Uterus (tissue), 4 donors: ENCODE results near the gene LRCOL1. TPM values are rescaled to one million over a fixed set of nuclear protein-coding genes. Genes with fewer than 3 reads are reported as not detected.

Experiments
- DNase-seq, 2 donors: peaks; one replicate each; pipeline ENCODE4 v3.0.0-alpha.2; 2019 to 2020
- H3K27ac ChIP-seq, 2 donors: fragments of 200-600 bp; sonication (generic); 1 replicate in 1 of 2; 2 replicates in 1 of 2; pipeline ENCODE4 v1.5.1; 2016 to 2018
- H3K27me3 ChIP-seq, 2 donors: fragments of 200-600 bp; sonication (generic); one replicate each; pipeline ENCODE4 v1.5.1; 2018 to 2019; ENCODE audit warnings: control low read depth in 1 of 2
- H3K36me3 ChIP-seq, 2 donors: fragments of 200-600 bp; sonication (generic); one replicate each; pipeline ENCODE4 v1.5.1; 2019; ENCODE audit warnings: control low read depth in 1 of 2
- H3K4me1 ChIP-seq, 2 donors: fragments of 200-600 bp; sonication (generic); one replicate each; pipeline ENCODE4 v1.5.1; 2018 to 2019; ENCODE audit warnings: control low read depth in 1 of 2
- H3K4me3 ChIP-seq, 2 donors: fragments of 200-600 bp; sonication (generic); 1 replicate in 1 of 2; 2 replicates in 1 of 2; pipeline ENCODE4 v1.5.1; 2018 to 2019; ENCODE audit warnings: mild to moderate bottlenecking in 1 of 2
- H3K9me3 ChIP-seq, 2 donors: fragments of 200-600 bp; sonication (generic); one replicate each; pipeline ENCODE4 v1.5.1; 2019; ENCODE audit warnings: control low read depth in 1 of 2
- CTCF ChIP-seq, 4 experiments: fragments of 200-600 bp in 2 of 4; fragments of 450-650 bp in 2 of 4; sonication (generic) in 2 of 4; IDR thresholded peaks; one replicate each; pipeline ENCODE4 v1.5.1; 2016 to 2019; ENCODE audit warnings: antibody characterized with exemption in 4 of 4, mild to moderate bottlenecking in 2 of 4, moderate library complexity in 1 of 4
- POLR2A ChIP-seq, 2 donors: fragments of 450-650 bp; IDR thresholded peaks; one replicate each; pipeline ENCODE4 v1.6.1; 2016; ENCODE audit warnings: antibody characterized with exemption in 2 of 2, mild to moderate bottlenecking in 1 of 2, moderate library complexity in 1 of 2
- intact Hi-C: fragments of 100-400 bp; cut with DNase I; formaldehyde crosslinking; loops from one replicate; pipeline ENCODE4 v1.15.1; 2023; ENCODE audit warnings: low total_unique reads
- total RNA-seq, 4 donors: library from RNA; depleted of rRNA in 3 of 4; stranded (reverse); fragments of >200 nt in 3 of 4; gene quantifications; one replicate each; pipeline versions ENCODE4 v1.1.0 to v1.2.4, GENCODE V29; 2014 to 2023
- donor health status: DM: yes; HTN: yes; CAD: no.

The LRCOL1 gene
- total RNA-seq, 4 donors from 2014 or later, result 0.79 to 7.1 (median 1.5) TPM; not detected in 1

- no peak for DNase-seq
- Histone ChIP-seq H3K4me1 (no peaks in the 10 kb centered on the region), H3K36me3 (no peaks in the 10 kb centered on the region), H3K9me3 (no peaks in the 10 kb centered on the region), H3K4me3 (no peak overlapping the region), H3K27me3 (no peaks in the 10 kb centered on the region), H3K27ac (no peak overlapping the region)
- intact Hi-C loops, result no loop called here
- no peak for TF ChIP-seq POLR2A (IDR thresholded peaks at IDR 0.05)
- TF ChIP-seq CTCF (IDR thresholded peaks at IDR 0.05), result no peak
These were observed 24.1 kb upstream of the LRCOL1 start for GRCh38 chr12:132634411-132634990.

GRCh38 chr12:132633901-132634300, 23.5 kb upstream of the LRCOL1 start:
- H3K9me3 ChIP-seq, result no peaks in the 10 kb centered on the region
- H3K36me3 ChIP-seq, result no peaks in the 10 kb centered on the region
- H3K4me1 ChIP-seq, result no peaks in the 10 kb centered on the region
- intact Hi-C loops, result no loop called here
- no peak overlapping the region for H3K27ac ChIP-seq
- no peaks in the 10 kb centered on the region for H3K27me3 ChIP-seq
- DNase-seq, result no peak
- no peak overlapping the region for H3K4me3 ChIP-seq
- TF ChIP-seq CTCF (IDR thresholded peaks at IDR 0.05) (no peak), POLR2A (IDR thresholded peaks at IDR 0.05) (no peak)

GRCh38 chr12:132633398-132633797, 23.0 kb upstream of the LRCOL1 start:
- no peak overlapping the region for H3K4me3 ChIP-seq
- H3K27ac ChIP-seq, result no peak overlapping the region
- no peaks in the 10 kb centered on the region for H3K4me1 ChIP-seq
- TF ChIP-seq CTCF (IDR thresholded peaks at IDR 0.05) (no peak), POLR2A (IDR thresholded peaks at IDR 0.05) (no peak)
- H3K9me3 ChIP-seq, result no peaks in the 10 kb centered on the region
- H3K36me3 ChIP-seq, result no peaks in the 10 kb centered on the region
- no peak for DNase-seq
- intact Hi-C loops, result no loop called here
- no peaks in the 10 kb centered on the region for H3K27me3 ChIP-seq

- DNase-seq, result no peak
- no peak overlapping the region for H3K27ac ChIP-seq
- no peaks in the 10 kb centered on the region for H3K36me3 ChIP-seq
- no peaks in the 10 kb centered on the region for H3K4me1 ChIP-seq
- no peaks in the 10 kb centered on the region for H3K27me3 ChIP-seq
- intact Hi-C loops, result no loop called here
- H3K4me3 ChIP-seq, result no peak overlapping the region
- TF ChIP-seq CTCF (IDR thresholded peaks at IDR 0.05) (no peak), POLR2A (IDR thresholded peaks at IDR 0.05) (no peak)
- no peaks in the 10 kb centered on the region for H3K9me3 ChIP-seq
These were observed 22.3 kb upstream of the LRCOL1 start for GRCh38 chr12:132632521-132633228.

GRCh38 chr12:132631666-132632065, 21.3 kb upstream of the LRCOL1 start:
- no peak overlapping the region for H3K27ac ChIP-seq
- H3K4me1 ChIP-seq, result no peaks in the 10 kb centered on the region
- intact Hi-C loops, result no loop called here
- TF ChIP-seq POLR2A (IDR thresholded peaks at IDR 0.05) (no peak), CTCF (IDR thresholded peaks at IDR 0.05) (no peak)
- H3K4me3 ChIP-seq, result no peak overlapping the region
- H3K9me3 ChIP-seq, result no peaks in the 10 kb centered on the region
- H3K27me3 ChIP-seq, result no peaks in the 10 kb centered on the region
- no peaks in the 10 kb centered on the region for H3K36me3 ChIP-seq
- DNase-seq, result no peak
